Smooth muscle cell of the brain vasculature (primary cell): ENCODE results near the gene PHF21A.
"Not testable (repeated sequence)": the region's sequence is repeated elsewhere in the genome, so short reads cannot be mapped to it uniquely, and the experiment has no call there.

Experiments
- DNase-seq: peaks from one replicate; pipeline ENCODE4 v3.0.0-alpha.2; 2012; ENCODE audit warnings: low read depth, low spot score

Gene PHF21A

DNA sequence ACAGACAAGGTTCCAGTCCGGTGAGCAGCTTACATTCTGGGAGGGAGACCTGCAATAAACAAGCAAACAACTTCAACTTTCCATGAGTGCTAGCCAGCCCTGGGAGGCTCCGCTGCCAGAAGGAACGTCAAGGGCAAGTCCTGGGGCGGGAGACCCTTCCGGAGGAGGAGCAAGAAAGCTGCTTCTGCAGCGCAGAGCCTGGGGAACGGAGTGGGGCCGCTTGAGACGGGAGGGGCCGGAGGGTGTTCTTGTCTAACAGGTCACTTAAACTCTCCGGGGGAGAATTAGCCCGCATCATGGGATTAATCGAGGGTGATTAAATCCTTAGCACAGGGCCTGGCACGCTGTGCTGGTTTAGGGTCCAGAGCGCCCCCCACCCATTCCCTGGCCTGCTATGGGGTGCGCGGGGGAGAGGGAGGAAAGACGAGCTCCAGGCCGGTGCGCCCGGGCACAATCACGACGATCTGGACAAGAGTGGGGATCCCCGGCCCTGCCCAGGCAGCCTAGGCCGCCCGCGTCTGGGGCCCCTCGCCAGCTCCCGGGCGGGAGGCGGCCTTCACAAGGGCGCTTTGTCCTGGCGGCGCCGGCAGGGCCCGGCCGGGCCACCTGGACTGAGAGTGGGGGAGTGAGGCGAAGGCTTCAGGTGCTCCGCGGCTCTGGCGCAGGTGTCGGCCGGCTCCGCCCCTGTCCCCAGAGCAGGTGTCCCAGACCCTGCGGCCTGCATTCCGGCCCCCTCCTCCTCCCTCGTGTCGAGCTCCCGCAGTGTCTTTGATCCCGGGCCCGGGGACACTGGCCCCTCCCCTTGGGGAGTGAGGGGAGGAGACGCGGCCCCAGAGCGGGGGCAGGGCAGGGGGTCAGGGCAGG is 199.5 kb downstream of the PHF21A start:
- no peak for DNase-seq

- no peak for DNase-seq
Observed at GRCh38 chr11:45920531-45921477, 200.4 kb downstream of the PHF21A start.

DNA sequence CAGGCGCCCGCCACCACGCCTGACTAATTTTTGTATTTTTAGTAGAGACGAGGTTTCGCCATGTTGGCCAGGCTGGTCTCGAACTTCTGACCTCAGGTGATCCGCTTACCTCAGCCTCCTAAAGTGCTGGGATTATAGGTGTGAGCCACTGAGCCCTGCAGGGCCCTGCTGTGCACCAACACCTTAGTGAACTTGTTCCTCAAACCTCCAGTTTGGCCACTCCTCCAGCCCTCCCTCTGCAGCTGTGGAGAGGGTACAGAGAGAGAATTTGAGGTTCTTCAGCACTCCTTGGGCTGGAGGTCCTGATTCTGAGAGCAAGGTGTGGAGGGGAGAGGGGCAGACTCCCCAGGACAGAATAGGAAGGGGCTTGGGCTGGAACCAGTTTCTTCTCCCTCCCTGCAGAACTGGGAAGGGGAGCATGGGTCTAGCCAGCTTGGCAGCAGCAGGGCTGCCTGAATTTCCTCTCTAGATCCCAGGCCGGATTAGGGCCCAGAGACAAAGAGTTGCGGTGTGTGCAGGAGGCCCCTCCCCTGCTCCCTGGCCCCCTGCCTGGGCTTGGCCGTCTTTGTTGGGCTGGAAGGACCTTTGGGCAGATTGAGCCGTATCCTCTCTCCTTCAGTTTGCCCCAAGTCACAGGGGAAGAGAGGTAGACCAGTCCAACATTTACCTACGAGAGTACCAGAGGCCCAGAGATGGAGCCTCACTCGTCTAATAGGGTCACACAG is 201.3 kb downstream of the PHF21A start:
- no peak for DNase-seq

DNA sequence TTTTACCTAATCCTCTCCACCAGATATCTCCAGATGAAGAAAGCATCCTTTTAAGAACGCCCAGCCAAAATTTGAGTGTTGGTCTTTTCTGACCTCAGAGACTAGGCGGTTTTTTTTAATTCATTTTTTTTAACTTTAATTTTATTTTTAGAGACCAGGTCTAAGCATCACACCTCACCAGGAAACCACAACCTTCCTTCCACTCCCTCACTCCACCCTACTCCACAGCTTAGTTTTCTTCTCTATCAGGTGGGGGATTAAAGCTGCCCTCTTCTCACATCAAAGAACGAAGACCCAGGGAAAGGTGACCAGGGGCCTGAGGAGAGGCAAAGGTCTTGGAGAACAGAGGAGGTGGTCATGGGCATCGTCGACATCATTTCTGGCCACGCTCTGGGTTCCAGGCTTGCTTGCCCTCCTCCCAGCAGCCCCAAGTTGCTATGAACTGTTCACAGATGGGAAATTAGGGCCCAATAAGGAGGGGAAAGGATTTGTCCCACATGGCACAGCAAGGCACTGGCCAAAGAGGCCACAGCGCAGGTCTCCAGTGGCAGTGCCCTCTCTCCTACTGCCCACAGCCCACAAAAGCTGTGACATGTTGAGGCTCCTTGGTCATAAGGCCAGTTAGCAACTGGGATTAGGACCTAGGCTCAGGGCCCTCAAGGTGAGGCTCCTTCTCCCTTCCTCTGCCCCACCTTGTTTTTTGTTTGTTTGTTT is 202.1 kb downstream of the PHF21A start:
- no peak for DNase-seq

- DNase-seq = no peak
Observed at GRCh38 chr11:45918331-45918941, 202.8 kb downstream of the PHF21A start.

DNA sequence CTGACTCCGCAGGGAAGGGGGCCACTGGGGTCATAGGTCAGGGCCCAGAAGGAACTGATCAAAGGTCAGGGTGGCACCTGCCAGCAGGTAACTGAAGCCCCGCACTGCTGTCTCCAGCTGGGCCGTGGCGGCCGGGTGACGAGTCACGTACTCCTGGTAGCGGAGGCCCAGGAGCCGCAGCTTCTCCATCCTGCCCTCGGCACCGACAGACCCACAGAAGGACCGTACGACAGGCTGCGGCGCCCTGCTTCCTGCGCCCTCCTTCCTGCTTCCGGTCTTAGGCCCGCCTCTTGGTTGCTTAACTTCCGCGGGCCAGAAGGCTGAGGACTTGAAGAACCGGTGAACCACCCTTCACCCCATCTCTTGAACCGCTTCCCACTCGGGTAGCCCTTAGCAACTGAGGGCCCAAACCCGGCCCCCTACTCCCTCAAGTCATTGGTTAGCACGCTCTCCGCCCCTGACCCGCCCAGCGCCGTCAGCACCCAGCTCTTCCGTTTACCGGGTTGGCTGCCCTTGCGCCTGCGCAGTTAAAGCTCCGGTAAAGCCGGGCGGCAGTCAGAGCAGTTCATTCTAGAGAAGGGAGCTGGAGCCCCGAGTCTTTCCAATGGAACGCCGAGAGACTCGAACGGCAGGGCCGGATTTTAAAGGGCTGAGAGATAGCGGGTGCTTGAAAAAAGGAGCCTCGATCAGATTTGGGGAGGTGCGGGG is 203.5 kb downstream of the PHF21A start, which contains the start of gene PEX16:
PEX16 (minus strand) TSS at position 255 of the 708 bp plus-strand sequence; CDS start at position 189, 66 bp downstream.
- DNase-seq = peak; percentile 98

DNA sequence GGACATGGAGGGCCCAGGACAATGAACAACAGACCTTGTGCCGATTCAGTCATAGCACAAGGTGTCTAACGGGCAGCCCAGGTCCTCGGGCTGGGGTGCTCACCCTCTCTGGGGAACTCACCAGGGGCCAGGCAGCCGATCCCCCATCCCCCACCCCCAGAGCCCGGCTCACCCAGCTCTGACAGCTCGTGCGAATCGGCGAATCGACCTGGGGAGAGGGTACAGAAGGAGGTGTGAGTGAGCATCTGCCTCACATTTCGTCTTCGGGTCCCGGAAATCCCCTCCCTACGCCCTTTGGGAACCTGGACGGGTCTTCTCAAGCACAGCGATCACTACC is 204.0 kb downstream of the PHF21A start:
- DNase-seq = no peak

GRCh38 chr11:45915446-45915845 is 205.8 kb downstream of the PHF21A start:
- no peak for DNase-seq

DNA sequence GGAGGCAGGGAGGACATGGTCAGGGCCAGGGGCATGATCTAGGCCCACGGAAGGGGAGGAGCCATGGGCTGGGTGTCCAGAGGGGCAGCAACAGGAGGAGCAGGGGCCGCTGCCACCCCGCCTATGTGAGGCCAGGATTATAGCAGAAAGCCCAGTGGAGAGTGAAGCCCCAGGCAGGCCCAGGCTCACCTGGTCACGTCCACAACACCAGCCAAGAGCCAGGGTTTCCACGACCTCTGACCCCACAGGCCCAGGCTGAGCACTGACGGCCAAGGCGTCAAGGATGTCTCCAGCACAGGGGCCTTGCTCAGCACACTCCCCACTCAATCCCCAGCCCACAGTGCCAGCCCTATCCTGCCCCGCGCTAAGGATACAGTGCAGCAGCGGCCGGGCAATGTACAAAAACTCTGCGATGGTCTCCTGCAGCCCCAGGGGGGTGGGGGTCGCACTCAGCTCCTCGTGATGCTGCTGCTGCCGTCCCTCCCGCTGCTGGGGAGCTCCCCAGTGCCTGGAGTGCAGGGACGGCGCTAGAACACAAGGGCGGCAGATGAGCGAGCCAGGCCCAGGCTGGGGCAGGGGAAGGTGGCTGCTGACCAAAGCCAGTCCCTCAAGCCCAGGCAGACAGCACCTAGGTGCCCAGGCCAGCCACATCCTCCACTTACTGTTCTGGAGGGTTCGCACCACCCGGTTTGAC is 207.2 kb downstream of the PHF21A start:
- DNase-seq = no peak

GRCh38 chr11:45913514-45913913 is 207.7 kb downstream of the PHF21A start:
- no peak for DNase-seq

GRCh38 chr11:45910623-45911022 is 210.6 kb downstream of the PHF21A start:
- no peak for DNase-seq

DNA sequence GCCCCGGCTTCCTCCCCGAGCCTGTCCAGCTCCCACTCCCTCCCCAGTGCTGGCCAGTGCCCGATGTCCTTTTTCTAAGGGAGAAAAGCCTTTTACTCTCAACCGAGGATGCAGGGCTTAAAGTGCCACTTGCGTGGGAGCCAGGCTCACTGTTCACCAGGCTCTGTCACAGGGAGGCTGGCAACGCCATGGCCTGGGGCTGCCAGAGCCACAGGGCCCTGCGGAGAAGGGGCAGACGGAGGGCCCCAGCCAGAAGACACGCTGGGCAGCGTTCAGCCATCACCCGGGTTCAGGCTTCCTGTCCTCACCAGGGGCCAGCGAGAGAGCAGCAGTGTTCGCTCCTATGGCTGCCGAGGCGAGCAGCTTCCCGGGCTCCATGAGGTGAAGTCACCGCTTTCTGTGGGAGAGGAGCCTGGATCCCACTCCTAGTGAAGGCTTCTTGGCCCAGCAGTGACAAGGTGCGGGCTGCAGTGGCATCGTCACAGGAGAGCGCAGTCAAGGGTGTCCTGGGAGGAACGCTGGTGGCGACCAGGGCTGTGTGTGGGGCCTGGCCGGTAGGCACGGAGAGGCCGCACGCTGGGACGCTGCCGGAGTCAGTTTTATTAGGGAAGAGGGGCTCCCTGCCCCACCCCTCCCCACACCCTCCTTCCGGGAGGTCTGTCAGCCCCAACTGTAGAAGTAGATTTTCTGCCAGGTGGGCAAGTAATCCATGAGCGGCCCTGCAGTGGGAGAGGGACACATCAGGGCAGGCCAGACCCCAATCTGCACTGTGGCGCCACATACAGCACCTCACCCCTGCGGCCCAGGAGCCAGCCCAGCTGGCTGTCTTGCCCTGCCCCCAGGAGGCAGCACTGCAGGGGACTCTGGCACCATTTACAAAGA is 211.4 kb downstream of the PHF21A start:
- DNase-seq = no peak

DNA sequence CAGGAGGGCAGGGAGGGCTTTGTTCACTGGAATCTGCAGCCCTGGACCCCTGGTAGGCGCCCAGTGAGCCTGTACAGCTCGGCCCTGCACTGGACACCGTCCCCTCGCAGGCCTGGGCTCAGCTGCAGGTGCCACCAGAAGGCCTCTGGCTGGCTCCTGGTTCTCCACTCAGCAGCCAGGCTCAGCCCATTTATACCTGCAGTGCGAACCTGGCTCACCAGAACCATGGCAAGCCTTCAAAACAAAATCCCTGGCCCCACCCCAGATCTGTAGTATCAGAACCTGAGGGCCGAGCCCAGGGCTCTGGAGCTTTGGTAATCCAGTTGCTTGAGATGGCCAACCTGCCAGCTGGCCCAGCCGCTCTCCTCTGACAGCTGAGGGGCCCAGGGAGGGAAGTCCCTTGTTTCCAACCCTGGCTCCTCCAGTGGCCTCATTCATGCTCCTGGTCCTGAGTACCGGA is 213.3 kb downstream of the PHF21A start:
- no peak for DNase-seq

GRCh38 chr11:45906965-45907611 is 214.2 kb downstream of the PHF21A start, which contains the start of gene FREY1:
Gene FREY1 (minus strand): TSS chr11:45907271. CDS start chr11:45907245, 26 bp downstream.
- DNase-seq = no peak

- DNase-seq = no peak
Observed at GRCh38 chr11:45906096-45906682, 215.1 kb downstream of the PHF21A start.

GRCh38 chr11:45905576-45905975 is 215.7 kb downstream of the PHF21A start:
- not testable (repeated sequence) for DNase-seq

GRCh38 chr11:45905095-45905494 is 216.2 kb downstream of the PHF21A start:
- no peak for DNase-seq
